Activated CD8-positive, alpha-beta memory T cell treated with anti-CD3 and anti-CD28 coated beads, Interleukin-2, amount 50 U/mL, for 48 hours (primary cell): Measurements from ENCODE around the gene ZBTB5.
"Not testable (repeated sequence)": the region's sequence is repeated elsewhere in the genome, so short reads cannot be mapped to it uniquely, and the experiment has no call there.

Source experiments
- DNase-seq: peaks from one replicate; pipeline ENCODE4 v3.0.0-alpha.2; 2020

The ZBTB5 gene, protein sequence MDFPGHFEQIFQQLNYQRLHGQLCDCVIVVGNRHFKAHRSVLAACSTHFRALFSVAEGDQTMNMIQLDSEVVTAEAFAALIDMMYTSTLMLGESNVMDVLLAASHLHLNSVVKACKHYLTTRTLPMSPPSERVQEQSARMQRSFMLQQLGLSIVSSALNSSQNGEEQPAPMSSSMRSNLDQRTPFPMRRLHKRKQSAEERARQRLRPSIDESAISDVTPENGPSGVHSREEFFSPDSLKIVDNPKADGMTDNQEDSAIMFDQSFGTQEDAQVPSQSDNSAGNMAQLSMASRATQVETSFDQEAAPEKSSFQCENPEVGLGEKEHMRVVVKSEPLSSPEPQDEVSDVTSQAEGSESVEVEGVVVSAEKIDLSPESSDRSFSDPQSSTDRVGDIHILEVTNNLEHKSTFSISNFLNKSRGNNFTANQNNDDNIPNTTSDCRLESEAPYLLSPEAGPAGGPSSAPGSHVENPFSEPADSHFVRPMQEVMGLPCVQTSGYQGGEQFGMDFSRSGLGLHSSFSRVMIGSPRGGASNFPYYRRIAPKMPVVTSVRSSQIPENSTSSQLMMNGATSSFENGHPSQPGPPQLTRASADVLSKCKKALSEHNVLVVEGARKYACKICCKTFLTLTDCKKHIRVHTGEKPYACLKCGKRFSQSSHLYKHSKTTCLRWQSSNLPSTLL

DNA sequence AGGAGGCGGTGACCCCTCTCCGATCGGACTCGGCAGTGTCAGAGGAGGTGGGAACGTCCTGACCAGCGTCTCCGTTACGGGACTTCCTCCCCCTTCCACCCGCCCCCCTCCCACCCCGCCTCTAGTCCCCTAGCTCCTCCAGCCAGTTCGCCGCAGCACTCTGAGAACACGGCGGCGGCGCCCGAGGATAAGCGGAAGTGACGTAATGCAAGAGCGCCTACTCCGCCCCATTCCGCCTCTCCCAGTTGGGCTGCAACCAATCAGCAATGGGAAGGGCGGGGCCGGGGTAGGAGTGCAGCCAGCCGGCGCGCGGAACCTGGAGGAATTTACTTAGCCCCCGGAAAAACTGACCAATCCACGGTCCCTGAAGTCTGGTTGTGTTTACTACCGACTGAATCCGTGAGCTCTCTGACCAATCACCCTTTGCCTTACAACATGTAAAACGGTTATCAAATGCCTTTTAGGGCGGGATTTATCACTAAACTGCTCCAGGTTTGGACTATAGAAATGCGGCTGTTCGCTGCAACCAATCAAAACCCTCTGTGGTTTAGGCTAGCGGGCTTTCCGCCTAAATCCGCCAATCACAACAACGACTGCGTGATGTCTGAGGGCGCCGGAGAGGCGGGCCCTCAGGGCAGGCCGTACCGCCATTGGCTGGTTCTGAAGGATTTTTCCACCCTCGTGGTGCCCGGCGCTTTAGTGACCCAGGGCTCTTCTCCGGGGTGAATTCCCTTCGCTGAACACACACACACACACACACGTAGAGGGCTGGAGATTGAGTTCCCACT is at the start of gene ZBTB5:
TSS of gene ZBTB5 (minus strand) at position 202 of the 788 bp plus-strand sequence. CDS start 22,899 bp downstream, outside the sequence.
- DNase-seq: peak; percentile 97

DNA sequence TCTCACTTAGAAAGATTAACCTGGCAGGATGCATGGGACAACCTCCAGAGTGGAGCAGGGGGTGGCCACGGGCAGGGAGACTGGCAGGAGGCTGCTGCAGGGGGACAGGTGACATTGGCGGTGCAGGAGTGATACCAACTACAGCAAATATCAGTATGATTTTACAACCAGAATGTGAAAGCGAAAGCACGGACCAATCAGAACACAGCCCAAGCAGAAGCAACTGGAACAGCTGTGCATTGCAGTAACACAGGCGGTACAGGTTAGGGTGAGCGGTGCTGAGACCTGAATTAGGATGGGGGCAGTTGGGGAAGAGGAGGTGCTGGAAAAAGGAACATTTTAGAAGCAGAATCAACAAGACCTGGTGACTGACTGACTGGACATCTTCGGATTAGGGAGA is 49.7 kb upstream of the ZBTB5 start:
- DNase-seq: no peak

DNA sequence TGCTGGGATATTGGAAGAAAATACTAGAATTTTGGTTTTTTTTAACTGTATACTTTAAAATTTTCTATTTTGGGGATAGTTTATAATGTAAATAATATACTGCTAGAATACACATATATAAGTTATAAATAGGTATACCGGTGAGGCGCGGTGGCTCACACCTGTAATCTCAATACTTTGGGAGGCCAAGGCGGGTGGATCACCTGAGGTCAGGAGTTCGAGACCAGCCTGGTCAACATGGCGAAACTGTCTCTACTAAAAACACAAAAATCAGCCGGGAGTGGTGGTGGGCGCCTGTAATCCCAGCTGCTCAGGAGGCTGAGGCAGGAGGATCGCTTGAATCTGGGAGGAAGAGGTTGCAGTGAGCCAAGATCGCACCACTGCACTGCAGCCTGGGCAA is 49.2 kb upstream of the ZBTB5 start:
- not testable (repeated sequence) for DNase-seq

DNA sequence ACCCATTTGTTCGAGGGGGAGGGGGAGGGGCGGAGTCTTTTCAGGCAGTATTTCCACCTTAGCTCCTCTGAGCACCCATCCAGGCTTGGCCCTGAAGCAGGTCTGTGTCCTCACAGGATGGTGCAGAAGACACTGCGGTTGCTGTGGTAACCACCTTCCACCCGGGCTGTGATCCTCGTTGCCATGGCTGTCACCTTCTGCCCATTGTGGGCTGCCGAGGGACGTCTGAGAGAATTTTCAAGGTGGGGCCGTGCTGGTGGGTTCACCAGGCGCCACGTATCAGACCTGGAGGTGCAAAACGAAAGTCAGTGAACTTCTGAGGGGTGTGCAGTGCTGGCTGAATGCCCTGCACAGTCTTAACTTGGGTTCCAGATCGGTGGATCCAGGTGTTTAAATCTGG is 47.2 kb upstream of the ZBTB5 start:
- DNase-seq: no peak

DNA sequence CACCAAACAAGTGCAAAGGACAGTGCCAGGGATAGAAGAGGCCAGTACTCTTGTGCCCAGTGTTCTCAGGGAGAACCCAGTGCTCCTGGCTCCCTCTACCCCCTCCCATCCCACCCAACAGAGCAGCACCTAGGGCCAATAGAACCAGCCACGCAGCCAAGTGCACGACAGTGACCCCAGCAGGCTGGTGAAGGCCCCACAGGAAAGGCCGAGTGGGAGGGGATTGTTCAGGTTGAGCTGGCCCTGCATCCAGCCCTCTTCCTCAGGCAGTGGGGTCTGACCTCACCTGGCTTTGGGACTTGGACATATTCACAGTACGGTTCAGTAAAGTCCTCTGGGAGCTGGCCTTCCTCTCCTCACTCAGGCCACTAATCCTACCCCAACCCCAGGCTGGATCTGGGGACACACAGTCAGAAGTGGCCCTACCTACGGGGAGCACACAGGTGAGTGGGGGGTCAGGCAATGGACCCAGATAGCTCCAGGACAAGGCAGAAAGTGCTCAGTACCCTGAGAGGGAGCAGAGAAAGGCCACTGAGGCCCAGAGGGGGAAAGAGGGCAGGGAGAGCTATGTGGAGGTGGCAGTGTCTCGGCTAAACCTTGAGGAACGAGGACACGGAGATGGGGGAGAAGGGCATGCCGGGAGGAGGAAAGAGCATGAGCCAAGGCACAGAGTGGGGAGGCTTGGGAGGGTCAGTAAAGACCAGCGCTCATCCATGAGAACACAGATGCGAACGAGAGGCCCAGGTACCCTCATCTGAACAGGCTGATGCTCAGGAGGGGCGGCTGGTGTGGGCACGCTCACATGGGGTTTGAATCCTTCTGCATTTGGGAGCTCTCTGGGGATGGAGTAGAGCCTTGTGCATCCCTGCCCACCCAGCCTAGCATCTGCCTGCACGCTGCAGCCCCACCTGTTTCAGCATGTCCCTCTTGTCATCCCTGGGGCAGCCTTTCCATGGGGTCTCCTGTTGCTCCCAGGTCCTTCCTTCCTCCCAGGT is 46.1 kb upstream of the ZBTB5 start:
- DNase-seq: no peak

DNA sequence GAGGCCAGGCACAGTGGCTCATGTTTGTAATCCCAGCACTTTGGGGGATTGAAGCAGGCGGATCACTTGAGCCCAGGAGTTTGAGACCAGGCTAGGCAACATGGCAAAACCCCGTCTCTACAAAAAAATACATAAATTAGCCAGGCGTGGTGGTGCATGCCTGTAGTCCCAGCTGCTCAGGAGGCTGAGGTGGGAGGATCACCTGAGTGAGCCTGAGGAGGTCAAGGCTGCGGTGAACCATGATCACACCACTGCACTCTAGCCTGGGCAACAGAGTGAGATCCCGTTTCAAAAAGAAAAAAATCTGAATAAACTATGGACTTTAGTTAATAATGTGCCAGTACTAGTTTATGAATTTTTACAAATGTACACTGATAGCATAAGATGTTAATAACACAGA is 44.8 kb upstream of the ZBTB5 start:
- not testable (repeated sequence) for DNase-seq

DNA sequence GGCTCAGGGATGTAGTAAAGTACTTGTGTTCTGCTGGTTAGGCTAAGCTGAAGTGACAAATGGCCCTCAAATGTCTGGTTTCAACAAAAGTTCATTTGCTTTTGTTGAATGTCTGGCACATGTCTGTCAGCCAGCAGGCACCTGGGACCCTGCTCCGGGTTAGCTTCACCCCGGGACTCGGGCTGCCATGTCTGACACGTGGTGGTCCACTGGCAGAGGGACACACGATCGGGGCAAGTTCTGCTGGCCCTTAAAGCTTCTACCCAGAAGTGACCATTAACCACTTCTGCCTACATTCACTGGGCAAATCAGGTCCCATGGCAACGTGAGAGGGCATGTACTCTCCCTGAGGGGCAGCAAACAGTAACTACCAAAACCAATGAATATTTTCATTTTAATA is 44.3 kb upstream of the ZBTB5 start:
- no peak for DNase-seq

DNA sequence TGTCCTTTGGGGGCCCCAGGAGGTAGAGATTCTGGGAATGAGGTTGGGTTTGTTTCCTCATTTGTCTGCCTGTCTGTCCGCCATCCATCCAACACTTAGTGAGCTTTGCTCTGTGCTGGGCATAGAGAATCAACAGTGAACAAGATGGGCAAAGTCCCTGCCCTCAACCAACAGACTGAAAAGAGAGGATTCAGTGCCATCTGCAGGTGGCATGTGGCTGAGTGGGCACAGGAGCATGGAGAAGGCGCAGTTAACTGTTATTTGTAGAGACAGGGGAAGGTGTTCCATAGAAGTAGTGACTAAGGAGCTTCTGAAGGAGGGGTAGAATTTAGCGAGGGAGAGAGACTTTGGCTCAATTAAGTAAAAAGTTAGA is 43.6 kb upstream of the ZBTB5 start:
- no peak for DNase-seq

DNA sequence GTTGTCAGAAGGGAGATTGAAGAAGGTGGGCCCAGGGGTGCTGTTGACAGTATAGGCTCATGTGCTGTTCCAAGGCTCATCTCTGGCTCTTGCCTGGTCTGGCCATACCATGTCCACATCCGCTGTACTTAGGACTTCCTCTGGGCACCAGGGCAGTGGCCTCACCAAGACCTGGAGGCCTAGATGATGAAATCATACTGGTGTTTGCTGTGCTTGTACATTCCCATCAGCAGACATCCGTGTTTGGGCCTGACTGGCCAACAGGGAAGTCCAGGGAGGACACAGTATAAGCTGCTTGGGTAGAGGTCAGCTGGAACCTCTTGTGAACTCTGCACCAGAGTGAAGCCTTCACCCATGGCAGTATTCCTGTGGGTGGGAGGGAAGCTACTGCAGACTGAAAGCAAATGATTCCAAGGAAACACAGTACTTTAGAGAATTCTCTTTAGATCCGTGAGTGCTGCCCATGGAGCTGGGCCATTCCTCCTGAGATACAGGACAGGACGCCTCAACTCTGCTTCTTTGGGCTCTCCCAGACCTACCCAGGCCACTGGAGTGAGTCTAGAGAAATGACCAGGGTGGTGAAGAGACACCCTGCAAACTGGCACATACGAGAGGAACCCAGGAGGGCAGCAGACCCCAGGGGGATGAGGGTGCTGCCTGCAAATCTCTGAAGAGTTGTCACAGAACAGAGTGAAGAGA is 43.0 kb upstream of the ZBTB5 start:
- DNase-seq: no peak

DNA sequence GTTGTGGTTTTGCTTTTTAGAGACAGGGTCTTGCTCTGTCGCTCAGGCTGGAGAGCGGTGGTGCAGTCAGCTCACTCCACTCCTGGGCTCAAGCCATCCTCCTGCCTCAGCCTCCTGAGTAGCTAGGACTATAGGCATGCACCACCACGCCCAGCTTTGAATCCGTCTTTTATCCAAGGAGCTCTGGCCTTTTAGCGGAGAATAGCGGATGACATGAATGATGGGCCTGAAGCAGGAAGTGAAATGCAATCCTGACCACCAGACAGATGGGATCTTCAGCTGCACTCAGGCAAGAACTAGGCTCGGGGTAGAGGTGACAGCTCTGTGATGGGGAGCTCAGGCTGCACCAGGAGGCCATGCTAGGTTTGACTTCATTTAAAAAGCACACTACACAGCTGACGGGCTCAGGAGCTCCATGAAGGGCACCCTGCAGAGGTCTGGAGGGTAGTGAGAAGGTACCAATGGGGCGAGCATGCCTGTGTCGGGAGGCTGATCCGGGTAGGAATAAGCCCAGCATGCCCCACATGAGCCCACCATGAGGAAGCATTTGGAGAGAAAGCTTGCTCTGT is 42.4 kb upstream of the ZBTB5 start:
- DNase-seq: no peak

DNA sequence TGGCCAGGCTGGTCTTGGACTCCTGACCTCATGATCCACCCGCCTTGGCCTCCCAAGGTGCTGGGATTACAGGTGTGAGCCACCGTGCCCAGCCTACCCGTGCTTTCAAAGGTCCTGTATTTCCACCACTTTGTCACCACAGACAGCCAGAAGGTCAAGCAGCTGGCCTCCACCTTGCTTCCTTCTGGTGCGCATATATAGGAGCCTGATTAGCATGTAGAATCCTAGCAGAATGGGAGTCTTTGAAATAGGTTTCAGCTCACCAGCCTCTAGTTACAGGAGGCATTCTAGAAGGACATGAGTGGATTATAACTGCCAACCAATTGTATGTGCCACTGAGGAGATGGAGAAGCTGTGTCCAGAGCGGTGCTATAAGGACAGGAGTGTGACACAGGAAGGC is 39.4 kb upstream of the ZBTB5 start:
- no peak for DNase-seq

DNA sequence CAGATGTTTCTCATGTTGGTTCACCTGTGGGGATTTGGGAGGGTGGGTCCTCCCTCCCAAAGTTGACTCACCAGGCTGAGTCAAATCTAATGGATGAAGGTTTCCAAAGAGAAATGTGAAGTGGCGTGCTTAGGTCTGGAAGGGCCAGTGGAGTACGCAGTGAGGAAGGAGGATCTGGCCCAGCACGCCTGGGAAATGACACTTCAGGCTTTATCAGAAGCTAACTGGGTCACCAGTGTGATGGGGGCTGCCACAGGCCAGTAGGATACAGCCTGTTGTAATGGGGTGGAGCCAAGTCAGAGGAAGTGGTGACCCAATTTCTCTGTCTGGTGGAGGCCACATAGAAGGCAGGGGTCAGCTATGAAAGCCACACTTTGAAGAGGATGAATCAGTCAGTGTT is 38.5 kb upstream of the ZBTB5 start:
- no peak for DNase-seq

DNA sequence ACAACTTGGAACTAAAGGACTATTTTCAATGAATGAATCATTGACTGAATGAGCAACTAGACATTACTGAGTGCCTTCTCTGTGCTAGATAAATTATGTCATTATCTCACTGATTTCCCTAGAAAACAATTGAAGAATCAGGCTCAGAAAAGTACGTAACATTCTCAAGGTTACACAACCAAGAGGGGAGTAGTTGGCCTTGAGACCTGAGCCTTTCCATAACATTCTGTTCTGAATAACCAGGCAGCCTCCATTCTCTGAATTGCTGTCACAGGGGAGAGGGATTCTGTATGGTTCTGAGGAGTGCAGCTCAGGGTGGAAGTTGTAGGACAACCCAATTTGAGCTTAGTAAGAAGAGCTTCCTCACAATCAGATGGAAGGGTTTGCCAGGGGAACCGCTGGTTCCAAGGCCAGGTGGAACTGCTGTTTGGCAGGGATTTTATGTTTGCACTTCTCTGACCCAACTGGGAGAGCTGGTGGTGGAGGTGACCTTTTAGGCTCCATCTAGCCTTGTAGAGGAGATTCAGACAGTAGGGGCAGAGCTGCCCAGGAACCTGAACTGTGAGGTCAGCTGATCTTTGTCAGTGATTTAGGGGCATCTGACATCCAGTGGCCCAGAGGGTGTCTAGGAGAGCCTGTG is 36.8 kb upstream of the ZBTB5 start:
- no peak for DNase-seq

DNA sequence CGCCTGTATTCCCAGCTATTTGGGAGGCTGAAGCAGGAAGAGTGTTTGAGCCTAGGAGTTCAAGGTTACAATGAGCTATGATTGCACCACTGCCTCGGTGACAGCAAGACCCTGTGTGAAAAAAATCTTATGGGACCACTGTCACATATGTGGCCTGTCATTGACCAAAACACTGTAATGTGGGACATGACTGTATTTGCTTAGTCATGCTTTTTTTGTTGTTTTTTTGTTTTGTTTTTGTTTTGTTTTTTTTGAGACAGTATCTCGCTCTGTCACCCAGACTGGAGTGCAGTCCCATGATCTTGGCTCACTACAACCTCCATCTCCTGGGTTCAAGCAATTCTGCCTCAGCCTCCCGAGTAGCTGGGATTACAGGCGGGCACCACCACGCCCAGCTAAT is 34.0 kb upstream of the ZBTB5 start:
- no peak for DNase-seq

DNA sequence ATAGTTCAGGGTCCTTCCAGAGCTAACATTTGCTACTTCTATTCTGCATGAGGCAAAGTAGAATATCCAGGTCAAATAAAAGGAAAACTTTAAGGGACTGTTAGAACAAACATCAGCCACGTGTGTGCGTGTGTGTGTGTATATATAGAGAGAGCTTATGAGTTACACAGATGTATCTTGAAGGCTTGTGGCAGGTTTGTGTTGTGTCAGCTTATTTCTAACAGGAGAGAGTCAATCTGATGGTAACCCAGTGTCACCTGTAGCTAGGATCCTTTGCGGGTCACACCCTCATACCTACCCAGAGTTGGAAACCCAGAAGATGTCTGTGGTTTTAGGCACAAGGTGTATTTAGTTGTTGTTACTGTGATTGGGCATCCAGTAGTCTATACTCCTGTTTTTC is 33.2 kb upstream of the ZBTB5 start:
- DNase-seq: no peak

DNA sequence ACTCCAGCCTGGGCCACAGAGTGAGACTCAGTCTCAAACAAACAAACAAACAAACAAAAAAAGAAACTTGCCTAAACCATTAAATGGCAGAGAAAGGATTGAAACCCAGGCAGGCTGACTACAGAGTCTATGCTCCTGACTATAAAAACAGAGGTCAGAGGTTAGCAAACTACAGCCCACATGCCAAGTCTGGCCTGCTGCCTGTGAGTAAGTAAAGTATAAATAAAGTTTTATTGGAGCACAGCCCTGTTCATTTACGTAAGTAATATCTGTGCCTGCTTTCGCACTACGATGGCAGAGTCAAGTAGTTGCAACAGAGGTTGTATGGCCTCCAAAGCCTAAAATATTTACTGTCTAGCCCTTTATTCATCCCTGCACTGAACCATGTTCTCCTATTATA is 32.1 kb upstream of the ZBTB5 start:
- DNase-seq: no peak

DNA sequence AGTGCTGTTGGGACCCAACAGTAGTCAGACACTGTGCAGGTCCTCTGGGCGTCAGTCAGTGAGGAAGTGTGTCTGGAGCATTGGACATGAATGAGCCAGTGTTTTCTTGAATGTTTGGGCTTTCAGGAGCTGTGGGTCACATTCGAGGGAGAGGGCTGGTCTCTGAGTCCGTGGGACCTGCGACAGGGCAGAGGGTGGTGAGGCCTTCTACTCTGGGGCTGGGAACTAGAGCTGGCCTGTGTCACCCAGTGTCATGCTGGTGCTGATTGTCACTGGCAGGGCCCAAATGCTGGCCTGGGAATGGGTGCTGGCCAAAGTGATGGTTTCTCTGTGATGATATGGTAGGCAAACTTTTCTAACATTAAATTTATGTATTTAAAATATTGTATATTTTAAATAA is 30.8 kb upstream of the ZBTB5 start:
- DNase-seq: no peak

DNA sequence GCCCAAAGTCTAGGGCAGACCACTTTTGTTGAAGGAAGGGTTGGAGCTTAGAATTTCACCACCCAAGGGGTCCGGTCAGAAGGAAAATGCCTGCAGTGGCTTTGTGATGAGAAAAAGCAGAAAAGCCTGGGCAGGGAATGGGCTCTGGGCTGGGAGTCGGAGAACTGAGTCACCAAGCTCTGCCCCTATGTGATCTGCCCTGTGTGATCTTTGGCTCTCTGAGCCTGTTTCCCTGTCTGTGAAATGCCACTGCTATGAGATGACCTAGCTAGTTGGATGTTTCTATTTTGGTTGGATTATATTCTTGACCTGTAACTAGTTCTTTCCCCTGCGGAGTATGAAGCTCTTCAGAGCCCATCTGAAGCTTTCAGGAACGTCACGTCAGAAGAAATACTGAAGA is 30.3 kb upstream of the ZBTB5 start:
- no peak for DNase-seq

DNA sequence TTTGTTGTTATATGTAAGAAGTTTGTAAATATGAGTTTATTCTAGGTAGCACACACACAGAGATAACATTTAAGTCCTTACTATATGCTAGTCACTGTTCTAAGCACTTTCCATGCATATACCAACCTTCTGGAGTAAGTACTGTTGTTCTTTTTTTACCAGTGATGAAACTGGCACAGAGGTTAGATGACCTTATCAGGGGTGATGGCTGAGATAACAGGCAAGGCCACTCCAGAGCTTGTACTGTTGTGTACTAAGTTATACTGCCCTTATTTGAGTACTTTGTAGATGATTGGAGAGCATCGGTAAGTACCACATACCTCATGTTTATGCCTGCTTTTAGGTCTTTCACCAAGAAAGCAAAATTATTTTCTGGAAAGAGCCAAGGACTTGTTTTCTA is 26.7 kb upstream of the ZBTB5 start:
- no peak for DNase-seq

DNA sequence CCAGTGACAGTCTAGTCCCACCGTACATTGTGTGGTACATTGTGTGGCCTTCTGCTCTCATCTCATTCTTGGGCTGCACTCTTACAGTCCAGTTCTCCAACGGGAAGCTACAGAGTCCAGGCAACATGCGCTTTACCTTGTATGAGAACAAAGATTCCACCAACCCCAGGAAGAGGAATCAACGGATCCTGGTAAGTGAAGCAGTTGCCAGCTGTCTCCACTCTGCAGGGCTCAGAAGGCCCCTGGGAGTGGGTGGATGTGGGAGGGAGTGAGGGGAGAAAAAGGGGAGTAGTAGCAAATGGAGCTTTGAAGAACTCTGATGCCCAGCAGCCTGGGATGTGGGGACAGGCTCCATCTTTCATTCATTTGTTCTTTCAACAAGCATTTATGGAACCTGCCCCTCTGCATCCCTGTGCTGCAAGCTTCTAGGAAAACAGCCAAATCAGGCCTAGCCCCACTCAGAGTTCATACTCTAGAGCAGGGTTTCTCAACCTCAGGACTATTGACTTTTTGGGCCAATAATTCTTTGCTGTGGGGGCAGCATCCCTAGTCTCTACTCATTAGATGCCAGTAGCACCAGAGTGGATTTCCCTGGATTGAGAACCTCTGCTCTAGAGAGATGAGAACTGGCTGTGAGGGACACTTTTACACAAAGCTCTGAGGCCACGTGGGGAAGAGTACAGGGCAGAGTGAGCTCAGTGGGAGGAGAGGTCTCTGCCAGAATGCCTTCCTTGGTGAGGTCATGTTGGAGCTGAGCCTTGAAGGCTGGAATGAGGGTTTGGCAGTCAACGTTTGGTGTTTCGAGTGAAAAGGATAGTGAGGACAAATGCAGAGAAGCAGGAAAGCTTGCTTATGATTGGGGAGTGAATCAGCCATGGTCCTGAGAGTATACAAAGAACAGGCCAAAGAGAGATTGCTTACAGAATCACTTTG is 21.6 kb upstream of the ZBTB5 start:
- no peak for DNase-seq
